Measurements from ENCODE around the gene EFHD1.
"Not testable (repeated sequence)": the region's sequence is repeated elsewhere in the genome, so short reads cannot be mapped to it uniquely, and the experiment has no call there.

EFHD1 gene

DNA sequence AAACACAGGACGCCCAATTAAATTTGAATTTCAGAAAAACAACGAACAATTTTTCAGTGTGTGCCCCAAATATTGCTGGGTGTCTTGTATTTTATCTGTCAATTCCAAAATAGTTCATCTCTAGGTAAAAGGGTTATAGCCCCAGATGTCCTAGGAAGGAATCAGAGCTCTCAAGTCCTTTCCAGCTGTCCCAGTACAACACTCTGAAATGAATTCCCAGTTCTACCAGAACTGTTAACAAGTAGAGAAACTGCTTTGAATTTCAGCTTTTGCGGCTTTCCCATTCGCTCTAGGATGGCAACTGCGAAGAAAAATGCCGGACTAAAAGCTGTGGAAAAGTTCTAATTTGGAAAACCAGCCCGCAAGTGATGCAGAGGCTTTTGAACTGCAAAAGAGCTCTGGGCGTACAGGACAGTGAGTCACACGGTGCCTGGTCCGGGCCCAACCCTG lies 63.2 kb downstream of the EFHD1 start:
- no peak for DNase-seq (ENCODE audit: low spot score)

DNA sequence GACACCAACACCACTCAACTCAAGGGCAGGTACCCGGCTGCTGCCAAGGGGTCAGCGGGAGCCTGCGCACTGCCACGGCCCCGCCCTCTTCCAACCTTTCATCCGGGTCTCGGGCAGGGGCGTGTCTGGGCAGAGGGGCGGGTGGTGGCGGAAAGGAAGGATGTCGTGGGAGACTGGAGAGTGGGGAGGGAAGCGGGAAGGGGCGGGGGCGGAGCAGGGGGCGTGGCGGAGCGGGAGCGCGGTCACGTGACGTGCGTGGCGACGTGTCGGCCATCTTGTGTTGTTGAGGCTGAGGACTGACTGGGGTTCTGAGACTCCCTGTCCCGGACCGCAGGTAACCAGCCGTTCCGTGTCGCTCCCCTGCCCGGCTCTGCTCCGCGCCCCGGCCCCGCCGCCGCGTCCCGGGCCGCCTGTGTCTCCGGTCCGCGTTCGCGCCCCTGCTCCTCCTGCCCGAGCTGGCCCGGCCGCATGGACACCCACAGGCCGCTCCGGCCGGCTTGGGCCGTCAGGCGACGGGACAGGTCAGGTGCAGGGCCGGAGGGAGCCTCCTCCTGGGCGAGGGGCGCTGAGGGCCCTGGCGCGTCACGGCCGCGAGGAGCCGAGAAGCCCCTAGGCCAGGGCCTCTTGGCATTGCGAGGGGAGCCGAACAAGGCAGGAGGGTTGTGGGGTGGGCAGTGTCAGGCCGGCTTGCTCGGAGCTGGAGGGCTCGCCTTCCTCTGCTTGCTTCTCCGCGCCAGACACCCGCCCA lies 63.8 kb downstream of the EFHD1 start, which contains the start of gene GIGYF2:
TSS of gene GIGYF2 (plus strand) at position 273 of the 748 bp plus-strand sequence. CDS start 37,867 bp downstream, outside the sequence.
- DNase-seq (ENCODE audit: low spot score) = peak; percentile 93

DNA sequence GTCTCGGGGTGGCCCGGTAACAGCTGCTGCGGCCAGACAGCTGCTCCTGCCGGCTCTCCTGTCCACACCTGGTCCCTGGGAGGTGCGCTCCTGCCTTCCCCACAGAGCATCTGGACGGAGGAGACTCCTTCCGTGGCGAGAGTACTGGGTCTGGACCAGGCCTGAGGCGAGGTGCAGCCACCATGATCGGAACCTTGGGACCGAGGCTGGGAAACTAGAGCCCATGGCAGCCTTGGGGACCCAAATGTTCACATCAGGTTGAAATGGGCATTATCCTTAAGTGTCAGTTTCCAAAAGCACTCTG lies 64.4 kb downstream of the EFHD1 start:
- no peak for DNase-seq (ENCODE audit: low spot score)

DNA sequence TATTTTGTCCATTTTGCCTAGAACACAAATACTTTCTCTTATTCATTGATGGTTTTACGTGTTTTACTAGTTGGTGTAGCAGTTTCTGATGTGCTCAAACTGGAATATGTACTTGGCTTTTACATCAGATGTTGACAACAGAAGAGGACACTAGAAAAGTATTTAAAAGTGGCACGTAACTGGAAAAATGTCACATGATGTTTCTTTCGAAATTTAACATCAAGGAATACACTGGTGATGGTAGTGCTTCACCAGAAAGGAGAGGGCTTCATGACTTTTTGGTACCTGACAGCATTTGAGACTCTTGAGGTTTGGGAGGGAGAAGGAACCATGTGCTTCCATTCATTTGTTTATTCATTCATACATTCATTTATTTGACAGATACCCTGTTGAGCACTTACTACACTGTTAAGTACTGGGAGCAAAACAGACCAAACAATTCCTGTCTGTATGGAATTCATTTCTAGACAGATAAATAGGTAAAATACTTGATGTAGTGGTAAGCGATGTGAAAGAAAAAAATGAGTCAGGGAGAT lies 65.2 kb downstream of the EFHD1 start:
- DNase-seq (ENCODE audit: low spot score) = no peak

DNA sequence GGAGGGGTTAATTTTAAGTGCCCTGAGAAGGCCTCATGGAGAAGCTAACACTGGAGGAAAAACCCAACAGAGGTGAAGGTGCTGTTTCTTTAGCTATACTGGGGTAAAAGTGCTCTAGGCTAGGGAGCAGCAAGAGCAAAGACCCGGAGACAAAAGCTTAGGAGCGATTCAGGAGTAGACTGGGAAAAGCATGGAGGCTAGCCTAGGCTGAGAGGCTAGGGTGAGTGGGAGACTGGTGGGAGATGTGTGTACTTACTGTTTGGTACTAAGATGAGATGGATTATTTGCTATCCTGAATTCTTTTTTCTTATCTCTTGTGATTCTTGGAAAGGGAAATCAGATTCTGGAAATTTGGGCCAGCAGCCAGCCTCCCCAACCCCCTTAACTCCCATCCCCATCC lies 65.7 kb downstream of the EFHD1 start:
- no peak for DNase-seq (ENCODE audit: low spot score)

DNA sequence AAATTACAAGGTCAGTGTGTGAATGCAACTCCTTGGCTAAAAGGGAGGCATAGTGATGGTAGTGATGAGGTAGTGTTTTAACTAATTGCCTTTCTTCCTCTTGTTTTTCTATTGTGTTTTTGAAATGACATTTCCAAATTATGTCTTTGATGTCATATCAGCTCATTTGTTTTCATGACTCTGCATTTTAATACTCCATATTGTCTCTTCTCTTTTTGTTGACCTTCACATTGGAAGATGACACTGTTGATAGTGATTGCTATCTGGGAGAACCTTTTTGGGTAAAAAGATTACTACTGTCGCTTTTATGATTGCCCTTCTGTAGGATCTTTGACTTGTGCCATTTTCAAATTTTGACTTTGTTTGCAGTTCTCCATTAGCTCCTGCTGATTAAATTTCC lies 66.8 kb downstream of the EFHD1 start:
- no peak for DNase-seq (ENCODE audit: low spot score)

DNA sequence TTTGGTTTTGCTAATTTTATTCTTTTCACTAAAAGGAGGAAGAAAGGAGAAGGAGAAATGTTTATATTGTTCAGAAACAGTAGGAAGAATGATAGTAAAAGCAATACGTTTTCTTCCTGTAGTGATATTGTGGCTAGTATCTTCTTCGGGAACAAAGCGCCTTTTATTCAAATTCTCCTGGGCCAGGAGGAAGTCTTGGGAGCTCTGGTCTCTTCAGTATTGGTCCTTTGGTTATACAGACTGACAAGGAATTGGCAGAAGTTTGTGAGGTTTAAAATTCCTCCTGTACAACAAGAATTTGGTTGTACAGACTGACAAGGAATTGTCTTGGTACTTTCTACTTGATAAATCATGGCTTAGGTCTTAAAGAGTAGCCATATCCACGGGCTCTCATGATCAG lies 73.7 kb downstream of the EFHD1 start:
- DNase-seq (ENCODE audit: low spot score) = no peak

DNA sequence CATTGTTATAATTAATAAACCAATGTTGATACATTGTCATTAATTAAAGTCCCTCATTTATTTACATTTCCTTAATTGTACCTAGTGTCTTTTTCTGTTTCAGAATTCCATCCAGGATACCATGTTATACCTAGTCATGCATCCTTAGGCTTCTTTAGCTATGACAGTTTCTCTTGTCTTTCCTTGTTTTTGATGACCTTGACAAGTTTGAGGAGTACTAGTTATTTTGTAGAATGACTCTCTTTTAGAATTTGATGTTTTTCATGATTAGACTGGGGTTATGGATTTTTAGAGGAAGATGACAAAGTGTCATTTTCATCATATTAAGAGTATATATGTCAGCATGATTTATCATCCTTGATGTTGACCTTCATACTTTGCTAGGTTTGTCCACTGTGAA lies 80.1 kb downstream of the EFHD1 start:
- no peak for DNase-seq (ENCODE audit: low spot score)

DNA sequence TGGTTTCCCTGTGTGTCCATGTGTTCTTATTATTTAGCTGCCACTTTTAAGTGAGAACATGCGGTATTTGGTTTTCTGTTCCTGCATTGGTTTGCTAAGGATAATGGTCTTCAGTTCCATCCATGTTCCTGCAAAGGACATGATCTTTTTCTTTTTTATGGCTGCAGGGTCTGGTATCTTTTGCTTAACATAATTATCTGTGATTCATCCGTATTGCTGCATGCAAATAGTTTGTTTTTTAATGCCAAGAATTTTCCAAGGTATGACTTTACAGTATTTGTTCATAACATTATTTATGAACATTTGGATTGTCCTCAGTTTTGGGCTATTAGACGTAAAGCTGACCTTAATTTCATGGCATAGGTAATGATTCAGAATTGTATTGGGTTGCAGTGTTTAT lies 81.6 kb downstream of the EFHD1 start:
- no peak for DNase-seq (ENCODE audit: low spot score)

DNA sequence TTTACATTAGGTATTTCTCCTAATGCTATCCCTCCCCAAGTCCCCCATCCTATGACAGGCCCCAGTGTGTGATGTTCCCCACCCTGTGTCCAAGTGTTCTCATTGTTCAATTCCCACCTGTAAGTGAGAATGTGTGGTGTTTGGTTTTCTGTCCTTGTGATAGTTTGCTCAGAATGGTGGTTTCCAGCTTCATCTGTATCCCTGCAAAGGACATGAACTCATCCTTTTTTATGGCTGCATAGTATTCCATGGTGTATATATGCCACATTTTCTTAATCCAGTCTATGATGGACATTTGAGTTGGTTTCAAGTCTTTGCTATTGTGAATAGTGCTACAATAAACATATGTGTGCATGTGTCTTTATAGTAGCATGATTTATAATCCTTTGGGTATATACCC lies 86.7 kb downstream of the EFHD1 start:
- not testable (repeated sequence) for DNase-seq (ENCODE audit: low spot score)

DNA sequence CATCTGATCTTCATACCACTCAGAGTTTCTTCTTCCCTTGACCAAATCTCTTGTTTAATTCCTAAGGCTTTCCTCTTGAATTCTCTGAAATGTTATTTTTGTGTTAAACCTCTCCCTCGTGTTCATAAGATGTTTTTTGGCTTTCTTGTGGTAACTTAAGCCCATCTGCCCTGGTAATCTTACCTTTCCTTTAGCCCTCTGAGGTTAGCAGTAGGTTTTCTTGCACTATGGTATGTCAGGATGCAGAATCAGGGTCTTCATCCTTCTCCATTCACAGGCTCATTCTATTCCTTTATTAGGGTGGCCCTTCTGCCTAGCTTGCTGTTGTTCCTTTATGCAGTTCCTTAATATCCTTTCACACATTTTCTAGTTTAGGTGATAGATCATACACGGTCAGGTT lies 87.9 kb downstream of the EFHD1 start:
- DNase-seq (ENCODE audit: low spot score) = no peak

DNA sequence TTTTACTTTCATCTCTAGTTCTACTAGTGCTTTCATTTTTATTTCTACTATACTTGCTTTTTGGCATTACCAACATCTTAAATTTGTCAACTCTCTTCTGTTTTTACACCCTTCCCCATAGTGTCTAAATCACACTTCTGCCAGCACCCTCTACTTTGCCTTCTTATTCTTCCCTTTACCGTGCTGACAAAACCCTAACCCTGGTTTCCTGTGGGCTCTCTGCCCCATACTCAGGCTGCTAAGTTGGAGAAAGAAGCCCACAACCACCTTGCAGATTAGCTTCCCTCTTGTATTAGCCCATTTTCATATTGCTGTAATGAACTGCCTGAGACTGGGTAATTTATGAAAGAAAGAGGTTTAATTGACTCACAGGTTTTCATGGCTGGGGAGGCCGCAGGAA lies 88.5 kb downstream of the EFHD1 start:
- DNase-seq (ENCODE audit: low spot score) = no peak

DNA sequence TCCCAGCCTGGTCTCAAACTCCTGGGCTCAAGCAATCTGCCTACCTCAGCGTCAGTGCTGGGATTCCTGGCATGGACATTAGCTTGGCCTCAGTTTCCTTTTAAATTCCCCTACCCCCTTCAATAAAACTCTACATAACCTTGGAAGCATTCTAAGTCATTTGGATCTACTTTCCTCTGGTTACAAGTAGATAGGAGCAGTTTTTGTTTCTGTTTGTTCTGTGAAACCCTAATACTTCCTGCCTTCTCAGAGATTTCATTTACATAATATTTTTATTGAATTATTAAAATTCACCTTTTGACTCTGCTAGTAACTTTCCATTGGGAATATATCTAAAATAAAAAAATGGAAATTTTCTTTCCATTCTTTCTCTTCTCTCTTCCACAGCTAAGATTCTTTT lies 89.6 kb downstream of the EFHD1 start:
- no peak for DNase-seq (ENCODE audit: low spot score)

DNA sequence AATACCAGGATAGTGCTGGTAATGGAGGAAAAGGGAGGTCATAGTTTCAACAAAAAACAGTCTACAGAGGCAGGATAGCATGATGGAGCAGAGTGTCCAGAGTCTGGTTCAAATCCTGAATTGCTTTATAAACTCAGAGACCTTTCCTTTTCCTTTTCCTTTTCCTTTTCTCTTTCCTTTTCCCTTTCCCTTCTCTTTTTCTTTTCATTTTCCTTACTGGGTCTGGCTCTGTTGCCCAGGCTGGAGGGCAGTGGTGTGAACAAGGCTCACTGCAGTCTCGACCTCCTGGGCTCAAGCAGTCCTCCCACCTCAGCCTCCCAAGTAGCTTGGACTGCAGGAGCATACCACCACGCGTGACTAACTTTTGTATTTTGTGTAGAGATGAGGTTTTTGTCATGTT lies 95.4 kb downstream of the EFHD1 start:
- no peak for DNase-seq (ENCODE audit: low spot score)

DNA sequence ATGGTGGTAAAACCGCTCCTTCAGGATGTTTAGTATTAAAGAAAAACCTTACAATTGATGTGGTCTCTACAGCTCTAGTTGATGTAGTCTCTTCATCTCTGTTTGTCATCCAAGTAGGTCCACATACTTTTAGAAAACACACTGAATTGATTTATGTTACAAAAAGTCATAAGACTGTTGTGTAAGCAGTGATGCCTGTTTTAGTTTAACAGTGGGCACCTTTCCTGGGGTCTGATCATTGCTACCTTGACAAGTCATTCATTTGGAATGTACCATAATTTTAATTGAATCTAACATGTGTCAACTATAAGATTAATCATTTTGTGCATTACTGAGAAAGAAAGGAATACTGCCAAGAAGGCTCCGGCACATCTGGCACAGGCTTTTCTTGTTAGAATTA lies 98.1 kb downstream of the EFHD1 start:
- DNase-seq (ENCODE audit: low spot score) = no peak

All from CD4-positive, alpha-beta T cell treated with Interleukin-15 for 4 hours (primary cell).